K562 (cell line): ENCODE results near the gene DOCK7. TPM values are rescaled to one million over a fixed set of nuclear protein-coding genes. Genes with fewer than 3 reads are reported as not detected.

Experiments
- ATAC-seq: fragments of 200-7000 bp; cut with Tn5 transposase; 3 replicates; pipeline ENCODE4 v1.9.1; 2020; ENCODE audit warnings: moderate library complexity
- BruUV-seq: library from RNA; stranded (reverse); fragments of 400-500 nt; replicated peaks from 2 replicates; lab custom pipeline; 2021; lab: Mats Ljungman, UMichigan
- CTCF ChIA-PET: fragments of 300-600 bp; formaldehyde crosslinking; extraction: SDS; loops from one replicate; lab custom pipeline; 2021; ENCODE audit warnings: low intra/inter-chr PET ratio; lab: Yijun Ruan, JAX
- POLR2A ChIA-PET: fragments of 300-600, 350-650 bp; sonication (Branson Sonifier 250); formaldehyde crosslinking; extraction: SDS; loops from one replicate; lab custom pipeline; 2021; ENCODE audit warnings: antibody characterized with exemption, inconsistent platforms; lab: Yijun Ruan, JAX
- DNase-seq, 4 experiments: peaks; one replicate each; pipeline versions ENCODE4 v3.0.0 to v3.0.0-alpha.2; 2011 to 2018; ENCODE audit warnings: low spot score in 3 of 4, mixed read lengths in 3 of 4; ENCODE audit errors: extremely low read depth in 1 of 4
- FAIRE-seq: peaks from 2 replicates; lab custom pipeline; 2011; peaks lifted over from hg19 to GRCh38; lab: Jason Lieb, UNC
- H2AFZ ChIP-seq: 2 replicates; pipeline ENCODE4 v1.6.0; 2011; ENCODE audit warnings: low read depth, low read length, control low read depth, inconsistent platforms
- H3K27ac ChIP-seq: fragments of 200-600 bp; 3 replicates; pipeline ENCODE4 v1.8.0; 2011; ENCODE audit warnings: low read depth, mild to moderate bottlenecking, control low read depth, inconsistent platforms, low read length, moderate library complexity, mixed read lengths; ENCODE audit errors: extremely low read depth
- H3K27me3 ChIP-seq, 2 experiments: fragments of 300-600 bp in 1 of 2; 2 replicates in 1 of 2; 3 replicates in 1 of 2; pipeline versions ENCODE4 v1.6.0 to v1.8.0; 2011; ENCODE audit warnings: inconsistent platforms in 2 of 2, low read length in 2 of 2, mild to moderate bottlenecking in 1 of 2, mixed read lengths in 1 of 2, moderate library complexity in 1 of 2; ENCODE audit not compliant: control insufficient read depth in 2 of 2, insufficient read depth in 2 of 2
- H3K36me3 ChIP-seq: fragments of 300-600 bp; 3 replicates; pipeline ENCODE4 v1.8.0; 2011; ENCODE audit warnings: mild to moderate bottlenecking, low read length, inconsistent platforms; ENCODE audit not compliant: control insufficient read depth, insufficient read depth
- H3K4me1 ChIP-seq, 2 experiments: fragments of 200-600 bp in 1 of 2; replicated peaks in 1 of 2; 2 replicates in 1 of 2; 3 replicates in 1 of 2; pipeline versions ENCODE4 v1.5.1 to v1.8.0; 2011; ENCODE audit warnings: inconsistent platforms in 2 of 2, low read length in 2 of 2, mild to moderate bottlenecking in 1 of 2, mixed read lengths in 1 of 2, moderate library complexity in 1 of 2; ENCODE audit not compliant: control insufficient read depth in 2 of 2, insufficient read depth in 2 of 2
- H3K4me2 ChIP-seq: 2 replicates; pipeline ENCODE4 v1.6.1; 2011; ENCODE audit warnings: low read length, control low read depth, inconsistent platforms, mixed read lengths; ENCODE audit not compliant: insufficient read depth
- H3K4me3 ChIP-seq: fragments of 200-600 bp; sonication (generic), shearing (Covaris generic); 2 replicates; pipeline ENCODE4 v1.5.1; 2016; ENCODE audit warnings: control low read depth, inconsistent platforms
- H3K79me2 ChIP-seq: fragments of 200-600 bp; 3 replicates; pipeline ENCODE4 v1.8.0; 2011; ENCODE audit warnings: low read length, inconsistent platforms; ENCODE audit not compliant: control insufficient read depth, insufficient read depth
- H3K9ac ChIP-seq, 2 experiments: 2 replicates each; pipeline versions ENCODE4 v1.6.0 to v1.6.1; 2011; ENCODE audit warnings: low read depth in 2 of 2, low read length in 2 of 2, control low read depth in 1 of 2, inconsistent platforms in 1 of 2, mild to moderate bottlenecking in 1 of 2, mixed read lengths in 1 of 2; ENCODE audit not compliant: insufficient read depth in 1 of 2
- H3K9me1 ChIP-seq: one replicate; pipeline ENCODE4 v1.6.0; 2011; ENCODE audit warnings: inconsistent platforms, mild to moderate bottlenecking, low read length, moderate library complexity; ENCODE audit not compliant: control insufficient read depth, insufficient read depth
- H3K9me3 ChIP-seq: replicated peaks from 2 replicates; pipeline ENCODE4 v1.5.1; 2011; ENCODE audit warnings: low read depth, low read length, inconsistent platforms; ENCODE audit not compliant: control insufficient read depth, insufficient read depth
- H4K20me1 ChIP-seq: replicated peaks from 2 replicates; pipeline ENCODE4 v1.6.1; 2011; ENCODE audit warnings: low read length, inconsistent platforms, mixed read lengths; ENCODE audit not compliant: control insufficient read depth, insufficient read depth
- CBX1 ChIP-seq: sonication (generic); IDR thresholded peaks from 2 replicates; pipeline ENCODE4 v1.6.1; 2016; ENCODE audit warnings: antibody characterized with exemption, low read depth, mild to moderate bottlenecking
- CBX3 ChIP-seq, 2 experiments: IDR thresholded peaks; 1 replicate in 1 of 2; 2 replicates in 1 of 2; pipeline ENCODE4 v1.6.1; 2012; ENCODE audit warnings: inconsistent platforms in 2 of 2, low read length in 2 of 2, borderline replicate concordance in 1 of 2, control low read depth in 1 of 2
- ELF2 ChIP-seq: fragments of 250-450 bp; sonication (Bioruptor Pico); IDR thresholded peaks from 2 replicates; pipeline ENCODE4 v1.5.0; 2021; ENCODE audit warnings: mild to moderate bottlenecking
- FOXM1 ChIP-seq, 2 experiments: fragments of 450-650 bp in 1 of 2; sonication (generic) in 1 of 2; formaldehyde crosslinking in 1 of 2; IDR thresholded peaks; 2 replicates each; pipeline versions ENCODE4 v1.6.1 to v1.9.0; 2017 to 2022; ENCODE audit warnings: low read depth in 2 of 2, mild to moderate bottlenecking in 2 of 2, missing genetic modification reagents in 1 of 2, moderate library complexity in 1 of 2
- HOXB6 ChIP-seq: fragments of 250-450 bp; sonication (Bioruptor Pico); IDR thresholded peaks from 2 replicates; pipeline ENCODE4 v1.5.1; 2022; ENCODE audit warnings: mild to moderate bottlenecking, borderline replicate concordance
- MEIS2 ChIP-seq: fragments of 450-650 bp; IDR thresholded peaks from 2 replicates; pipeline ENCODE4 v1.6.1; 2014; ENCODE audit warnings: mild to moderate bottlenecking; ENCODE audit not compliant: partially characterized antibody
- TAF9B ChIP-seq: fragments of 450-650 bp; IDR thresholded peaks from 2 replicates; pipeline ENCODE4 v1.6.1; 2018; ENCODE audit warnings: mild to moderate bottlenecking; ENCODE audit not compliant: partially characterized antibody
- YY1 ChIP-seq, 3 experiments: IDR thresholded peaks; 2 replicates each; pipeline ENCODE4 v1.6.1; 2011; ENCODE audit warnings: low read length in 2 of 3, mild to moderate bottlenecking in 2 of 3, moderate library complexity in 2 of 3, borderline replicate concordance in 1 of 3, control low read depth in 1 of 3, low read depth in 1 of 3; ENCODE audit not compliant: insufficient read depth in 3 of 3, insufficient replicate concordance in 2 of 3, control insufficient read depth in 1 of 3, insufficient read length in 1 of 3; ENCODE audit errors: extremely low read depth in 1 of 3
- ZBED1 ChIP-seq: IDR thresholded peaks from 2 replicates; pipeline ENCODE4 v1.6.1; 2014
- ZBTB8A ChIP-seq: fragments of 450-650 bp; IDR thresholded peaks from 2 replicates; pipeline ENCODE4 v1.6.1; 2018; ENCODE audit warnings: mild to moderate bottlenecking, moderate library complexity; ENCODE audit not compliant: partially characterized antibody
- ZFP36 ChIP-seq: fragments of 150-350 bp; IDR thresholded peaks from 2 replicates; pipeline ENCODE4 v1.6.1; 2018; ENCODE audit warnings: low read length, low read depth; ENCODE audit not compliant: partially characterized antibody
- ZKSCAN1 ChIP-seq: fragments of 150-350 bp; IDR thresholded peaks from 2 replicates; pipeline ENCODE4 v1.6.1; 2016; ENCODE audit warnings: low read depth, low read length
- ZNF121 ChIP-seq: sonication (generic); formaldehyde crosslinking; conservative IDR thresholded peaks from 2 replicates; pipeline ENCODE4 v1.8.0; 2022; ENCODE audit warnings: missing genetic modification reagents
- ZNF239 ChIP-seq: fragments of 250-450 bp; sonication (Bioruptor Pico); IDR thresholded peaks from 2 replicates; pipeline ENCODE4 v1.4.0; 2020; ENCODE audit warnings: mild to moderate bottlenecking
- ZNF766 ChIP-seq: fragments of 200-800 bp; sonication (Bioruptor generic); conservative IDR thresholded peaks from 2 replicates; pipeline ENCODE4 v1.6.1; 2016; ENCODE audit warnings: missing genetic modification characterization, missing compliant biosample characterization
- ZNF778 ChIP-seq: fragments of 450-650 bp; formaldehyde crosslinking; IDR thresholded peaks from 2 replicates; pipeline ENCODE4 v1.4.0; 2020; ENCODE audit warnings: mild to moderate bottlenecking, moderate library complexity
- WGBS: fragments of 100-300 bp; shearing (Covaris generic); methylation state at CpG from one replicate; pipeline ENCODE4 v1.1.6; 2016; ENCODE audit warnings: low coverage, mixed read lengths; ENCODE audit not compliant: insufficient coverage; ENCODE audit errors: missing lambda C conversion rate; 5-methylcytosine and 5-hydroxymethylcytosine counted together
- in situ Hi-C: fragments of 300-500 bp; cut with MboI; formaldehyde crosslinking; loops from 4 replicates; pipeline ENCODE4 v1.15.0; 2018; ENCODE audit warnings: inconsistent platforms, mixed read lengths
- intact Hi-C: fragments of 100-400 bp; cut with micrococcal nuclease; formaldehyde crosslinking; loops from 2 replicates; pipeline ENCODE4 v1.14.2; 2022
- polyA plus RNA-seq, 8 experiments: library from polyadenylated mRNA; depleted of rRNA in 4 of 8; stranded (reverse) in 5 of 8; unstranded in 3 of 8; fragments of >200 nt; fragmentation: Nextera tagmentation in 2 of 8; fragmentation: Illumina TruSeq in 1 of 8; extraction: Ambion mirVana in 2 of 8; extraction: Trizol in 1 of 8; gene quantifications; 2 replicates each; pipeline versions ENCODE4 v1.2.1 to v1.2.3, GENCODE V29; 2011 to 2014; ENCODE audit warnings: inconsistent platforms in 1 of 8, missing spikeins in 1 of 8
- total RNA-seq, 7 experiments: library from RNA; depleted of rRNA in 6 of 7; stranded (reverse); fragments of >200 nt in 6 of 7; fragmentation: Illumina TruSeq in 2 of 7; extraction: Trizol in 2 of 7; gene quantifications; 2 replicates each; pipeline versions ENCODE4 v1.2.1 to v1.2.3, GENCODE V29; 2011 to 2021; ENCODE audit warnings: low replicate concordance in 1 of 7

The DOCK7 gene
- total and polyA plus RNA-seq, 9 of the 15 experiments (the other 6 are each of a cell fraction or from before 2014, with no cell fraction given) = 4.9 to 35.1 (median 12.6) TPM

DNA sequence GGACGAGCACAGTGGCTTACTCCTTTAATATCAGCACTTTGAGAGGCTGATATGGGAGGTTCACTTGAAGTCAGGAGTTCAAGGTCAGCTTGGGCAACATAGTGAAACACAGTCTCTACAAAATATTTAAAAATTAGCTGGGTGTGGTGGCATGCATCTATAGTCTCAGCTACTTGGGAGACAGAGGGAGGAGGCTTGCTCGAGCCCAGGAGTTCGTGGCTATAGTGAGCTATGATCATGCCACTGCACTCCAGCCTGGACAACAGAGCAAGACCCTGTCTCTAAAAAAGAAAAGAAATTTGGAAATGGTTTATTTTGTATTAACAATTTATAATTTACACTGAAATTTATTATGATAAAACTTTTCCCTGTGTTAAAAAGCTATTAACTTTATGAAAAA lies 92.5 kb downstream of the DOCK7 start:
- in situ Hi-C loops = no loop called here
- TF ChIP-seq ZNF121 (CRISPR knock-in tag) (peak; percentile 33; the same call in 1 of the 2 replicates), ZFP36 (no peak), TAF9B (no peak), FOXM1 (IDR thresholded peaks at IDR 0.05; ENCODE audit: low read depth) (no peak), FOXM1 (CRISPR knock-in tag; IDR thresholded peaks at IDR 0.05; ENCODE audit: low read depth) (no peak)
- BruUV-seq = no TSS peak

DNA sequence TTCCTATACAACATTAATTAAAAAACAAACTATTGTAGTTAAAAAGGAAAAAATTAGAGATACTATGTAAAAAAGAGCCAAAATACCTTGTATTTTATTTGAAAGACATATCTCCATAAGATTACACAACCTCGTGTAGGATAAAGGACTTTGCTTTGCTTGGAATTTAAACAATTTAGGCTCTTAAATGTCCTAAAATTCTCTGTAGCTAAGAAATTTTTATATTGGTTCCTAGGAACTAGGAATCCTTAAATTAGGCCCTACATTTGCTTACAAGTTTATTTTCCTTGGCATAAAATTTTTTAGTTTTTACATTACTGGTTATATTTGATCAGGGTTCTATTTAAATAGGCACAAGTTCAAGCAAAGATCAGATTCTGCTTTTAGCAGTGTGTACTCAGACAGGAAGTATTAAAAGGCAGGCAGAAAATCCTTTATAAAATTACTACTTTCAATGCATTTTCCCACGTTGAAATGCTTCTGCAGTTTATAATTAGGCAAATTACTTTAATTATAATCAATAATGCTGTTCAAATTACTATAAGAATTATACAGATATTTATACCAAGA lies 94.3 kb downstream of the DOCK7 start:
- Histone ChIP-seq H3K9me1 (no peaks in the 10 kb centered on the region), H4K20me1 (no peaks in the 10 kb centered on the region), H3K4me1 (no peaks in the 10 kb centered on the region), H3K9me3 (no peaks in the 10 kb centered on the region), H3K36me3 (no peaks in the 10 kb centered on the region), H2AFZ (no peak overlapping the region), H3K9ac (no peak overlapping the region), H3K27me3 (no peaks in the 10 kb centered on the region), H3K79me2 (no peaks in the 10 kb centered on the region), H3K27ac (no peak overlapping the region), H3K4me3 (no peak overlapping the region), H3K4me2 (no peak overlapping the region)
- no peak for FAIRE-seq
- in situ Hi-C loops (no loop called here), intact Hi-C loops (no loop called here)
- BruUV-seq = no TSS peak
- WGBS = 15% methylated on average over 2 of the region's 2 CpGs
- no peak for ATAC-seq
- ChIA-PET POLR2A (no interaction called here), CTCF (no interaction called here)
- no peak for DNase-seq
- TF ChIP-seq ZNF766 = no peak
- no peak for TF ChIP-seq HOXB6 (CRISPR knock-in tag)
- no peak for TF ChIP-seq ZBTB8A
- TF ChIP-seq ZKSCAN1 = no peak
- no peak for TF ChIP-seq YY1 (IDR thresholded peaks at IDR 0.05; ENCODE audit: borderline replicate concordance in 1 of 3, control insufficient read depth in 1 of 3, extremely low read depth in 1 of 3, insufficient read depth in 3 of 3, insufficient read length in 1 of 3, insufficient replicate concordance in 2 of 3, low read depth in 1 of 3, low read length in 2 of 3)
- no peak for TF ChIP-seq ZBED1
- TF ChIP-seq CBX3 (IDR thresholded peaks at IDR 0.05; ENCODE audit: borderline replicate concordance in 1 of 2, low read length in 2 of 2) = no peak
- TF ChIP-seq MEIS2 = no peak
- TF ChIP-seq ZNF778 = no peak
- TF ChIP-seq ELF2 (CRISPR knock-in tag) = no peak
- TF ChIP-seq ZNF239 (CRISPR knock-in tag) = no peak
- TF ChIP-seq CBX1 = no peak

More for the DNA sequence above, 92.5 kb downstream of the DOCK7 start:
- Histone ChIP-seq H3K79me2 (no peaks in the 10 kb centered on the region), H3K4me1 (no peaks in the 10 kb centered on the region), H2AFZ (no peak overlapping the region), H3K4me2 (no peak overlapping the region), H3K9ac (no peak overlapping the region), H3K27me3 (no peaks in the 10 kb centered on the region), H3K36me3 (no peaks in the 10 kb centered on the region), H3K9me3 (no peaks in the 10 kb centered on the region), H3K27ac (no peak overlapping the region), H3K4me3 (no peak overlapping the region), H3K9me1 (no peaks in the 10 kb centered on the region), H4K20me1 (no peaks in the 10 kb centered on the region)
- 17% methylated on average over 2 of the region's 3 CpGs for WGBS
- no peak for ATAC-seq
- no peak for DNase-seq
- intact Hi-C loops = no loop called here
- CTCF ChIA-PET = no interaction called here
- POLR2A ChIA-PET = no interaction called here
- no peak for FAIRE-seq
